ENCODE measurements around the gene MKKS.

DNA sequence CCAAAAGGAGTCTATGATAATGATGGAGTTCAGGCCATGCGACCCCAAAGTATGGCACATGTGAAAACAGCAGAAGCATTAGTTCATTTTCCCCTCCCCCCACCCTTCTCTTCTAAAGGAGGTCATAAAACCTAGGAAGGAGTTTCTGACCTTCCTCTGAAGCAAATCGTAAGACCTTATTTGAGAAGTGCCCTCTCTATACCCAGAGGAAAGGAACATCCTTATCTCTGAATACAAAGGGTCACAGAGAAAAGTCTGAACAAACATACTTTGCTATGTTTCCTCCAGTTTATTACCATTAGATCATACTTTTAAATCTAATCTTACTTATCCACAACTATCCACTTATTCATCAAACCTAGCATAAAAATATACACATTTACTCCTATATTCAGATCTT lies 49.7 kb upstream of the MKKS start:
- TF ChIP-seq, protein P1, sequence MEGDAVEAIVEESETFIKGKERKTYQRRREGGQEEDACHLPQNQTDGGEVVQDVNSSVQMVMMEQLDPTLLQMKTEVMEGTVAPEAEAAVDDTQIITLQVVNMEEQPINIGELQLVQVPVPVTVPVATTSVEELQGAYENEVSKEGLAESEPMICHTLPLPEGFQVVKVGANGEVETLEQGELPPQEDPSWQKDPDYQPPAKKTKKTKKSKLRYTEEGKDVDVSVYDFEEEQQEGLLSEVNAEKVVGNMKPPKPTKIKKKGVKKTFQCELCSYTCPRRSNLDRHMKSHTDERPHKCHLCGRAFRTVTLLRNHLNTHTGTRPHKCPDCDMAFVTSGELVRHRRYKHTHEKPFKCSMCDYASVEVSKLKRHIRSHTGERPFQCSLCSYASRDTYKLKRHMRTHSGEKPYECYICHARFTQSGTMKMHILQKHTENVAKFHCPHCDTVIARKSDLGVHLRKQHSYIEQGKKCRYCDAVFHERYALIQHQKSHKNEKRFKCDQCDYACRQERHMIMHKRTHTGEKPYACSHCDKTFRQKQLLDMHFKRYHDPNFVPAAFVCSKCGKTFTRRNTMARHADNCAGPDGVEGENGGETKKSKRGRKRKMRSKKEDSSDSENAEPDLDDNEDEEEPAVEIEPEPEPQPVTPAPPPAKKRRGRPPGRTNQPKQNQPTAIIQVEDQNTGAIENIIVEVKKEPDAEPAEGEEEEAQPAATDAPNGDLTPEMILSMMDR (IDR thresholded peaks at IDR 0.05): no peak
- TF ChIP-seq POLR2A (IDR thresholded peaks at IDR 0.05): no peak
